A673 (cell line): ENCODE measurements around the gene HADHA.

Experiments
- CTCF ChIP-seq: fragments of 300-800, 200-600 bp; sonication (generic); conservative IDR thresholded peaks from 2 replicates; pipeline ENCODE4 v1.5.1; 2017; ENCODE audit warnings: low read depth, mild to moderate bottlenecking, antibody characterized with exemption, low read length, moderate library complexity, mixed read lengths
- EZH2 ChIP-seq: fragments of 200-600 bp; sonication (generic); IDR thresholded peaks from 2 replicates; pipeline ENCODE4 v1.6.1; 2017; ENCODE audit warnings: borderline replicate concordance, low read depth, mild to moderate bottlenecking, mixed read lengths, antibody characterized with exemption, low read length; ENCODE audit not compliant: poor library complexity, severe bottlenecking

DNA sequence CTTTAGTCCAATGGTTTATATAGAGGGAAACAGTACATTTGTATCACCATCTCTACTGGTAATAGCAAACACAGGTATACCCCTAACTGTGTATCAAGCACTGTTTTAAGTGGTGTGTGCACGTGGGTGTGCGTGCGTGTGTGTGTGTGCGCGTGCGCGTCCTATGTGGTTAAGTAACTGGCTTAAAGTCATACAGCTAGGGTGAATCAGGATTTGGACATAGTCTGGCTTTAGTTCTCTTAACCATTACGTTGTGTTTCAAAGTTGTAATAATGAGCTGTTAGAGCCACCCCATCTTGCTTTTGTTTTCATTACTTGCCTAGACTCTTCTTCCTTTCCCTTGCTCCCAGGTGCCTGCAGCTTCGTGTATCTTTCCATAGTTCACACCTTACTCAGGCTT is 2.4 kb upstream of the HADHA start:
- TF ChIP-seq CTCF, result no peak
- TF ChIP-seq EZH2, result no peak
